Adrenal gland (tissue), 12 donors: ENCODE measurements around the gene PRSS53. TPM values are rescaled to one million over a fixed set of nuclear protein-coding genes. Genes with fewer than 3 reads are reported as not detected.
"Not testable (repeated sequence)": the region's sequence is repeated elsewhere in the genome, so short reads cannot be mapped to it uniquely, and the experiment has no call there.

Experiments used
- DNase-seq, 7 donors: peaks; one replicate each; pipeline ENCODE4 v3.0.0-alpha.2; 2019 to 2020
- H3K27ac ChIP-seq, 5 donors: fragments of 200-600 bp; sonication (generic) in 4 of 5; 1 replicate in 3 of 5; 2 replicates in 2 of 5; pipeline versions ENCODE4 v1.5.1 to v1.8.0; 2016 to 2020; ENCODE audit warnings: mild to moderate bottlenecking in 1 of 5
- H3K27me3 ChIP-seq: fragments of 200-600 bp; 2 replicates; pipeline ENCODE4 v1.8.0; 2021
- H3K36me3 ChIP-seq, 2 donors: fragments of 200-600 bp; replicated peaks in 1 of 2; 1 replicate in 1 of 2; 2 replicates in 1 of 2; pipeline versions ENCODE4 v1.5.1 to v1.8.0; 2018 to 2022
- H3K4me1 ChIP-seq, 2 donors: fragments of 200-600 bp; replicated peaks in 1 of 2; 1 replicate in 1 of 2; 2 replicates in 1 of 2; pipeline versions ENCODE4 v1.5.1 to v1.8.0; 2018 to 2021
- H3K4me3 ChIP-seq, 4 donors: fragments of 200-600 bp; sonication (generic) in 3 of 4; one replicate each; pipeline ENCODE4 v1.5.1; 2016 to 2018
- H3K9me3 ChIP-seq, 3 donors: fragments of 200-600 bp; sonication (generic) in 1 of 3; replicated peaks in 1 of 3; 1 replicate in 2 of 3; 2 replicates in 1 of 3; pipeline versions ENCODE4 v1.5.1 to v1.8.0; 2016 to 2021
- CTCF ChIP-seq, 6 experiments: fragments of 450-650 bp in 4 of 6; fragments of 200-600 bp in 2 of 6; sonication (generic) in 1 of 6; IDR thresholded peaks; 1 replicate in 5 of 6; 2 replicates in 1 of 6; pipeline versions ENCODE4 v1.5.1 to v1.8.0; 2016 to 2021; ENCODE audit warnings: antibody characterized with exemption in 6 of 6, mild to moderate bottlenecking in 2 of 6, moderate library complexity in 1 of 6
- POLR2A ChIP-seq, 2 donors: fragments of 450-650 bp; IDR thresholded peaks; one replicate each; pipeline ENCODE4 v1.6.1; 2017; ENCODE audit warnings: antibody characterized with exemption in 2 of 2, mild to moderate bottlenecking in 2 of 2, moderate library complexity in 1 of 2
- whole genome bisulfite sequencing, 4 donors: extraction: QIAGEN DNeasy Blood & Tissue Kit in 2 of 4; methylation state at CpG; one replicate each; pipeline versions ENCODE4 v1.1.5 to v1.1.7; 2013 to 2017; 5-methylcytosine and 5-hydroxymethylcytosine counted together
- intact Hi-C, 2 donors: fragments of 100-400 bp; cut with DNase I; formaldehyde crosslinking; loops; one replicate each; pipeline versions ENCODE4 v1.14.1 to v1.15.0; 2022 to 2023
- polyA plus RNA-seq, 3 donors: library from polyadenylated mRNA; stranded (reverse); fragments of 200-250 nt in 2 of 3; fragments of 350-450 nt in 1 of 3; fragmentation: Illumina TruSeq in 1 of 3; extraction: RNeasy Lipid Tissue Mini Kit (QIAGEN cat#74804) in 1 of 3; gene quantifications; one replicate each; pipeline ENCODE4 v1.2.3, GENCODE V29; 2013 to 2014
- total RNA-seq, 9 donors: library from RNA; depleted of rRNA in 4 of 9; stranded (reverse); fragments of >200 nt in 4 of 9; fragments of 120-200 nt in 1 of 9; fragmentation: NEBNext Ultra II Directional in 1 of 9; extraction: Animal tissue kit (Norgen Biotek cat#: 25700) in 1 of 9; gene quantifications; one replicate each; pipeline versions ENCODE4 v1.1.0 to v1.2.4, GENCODE V29; 2013 to 2023
- donor health status: healthy with polysubstance abuse.
- donor health status: Bipolar disorder and iron deficiency.
- donor health status: DM: yes; HTN: yes; CAD: no.
- donor health status: DM: no; HTN: no; CAD: no.
- donor health status: DM: no; HTN: no; CAD: no.
- donor health status: DM: yes; HTN: yes; CAD: no.

PRSS53 gene
- total and polyA plus RNA-seq, 12 donors, result 0.18 to 11.0 (median 1.1) TPM

- peak overlapping the region in 4 of 5 donors; percentile 29 to 84 (median 64) for H3K27ac ChIP-seq
- peak; percentile 86 to 97 (median 93) for DNase-seq
- intact Hi-C loops, result loop anchor here in 1 of 2 donors (5.0 kb wide), 1 partner anchor 72 kb away; no protein-coding TSS in a partner anchor
- H3K36me3 ChIP-seq, result peaks cover 0 to 15% of the 10 kb centered on the region in 2 donors
- no peaks in the 10 kb centered on the region for H3K27me3 ChIP-seq
- H3K9me3 ChIP-seq, result no peaks in the 10 kb centered on the region
- 5 to 12% (median 10%) methylated on average over 26 to 33 of the region's 33 CpGs for WGBS, 4 donors
- H3K4me1 ChIP-seq, result peaks cover 11 to 22% of the 10 kb centered on the region in 2 donors
- H3K4me3 ChIP-seq, result no peak overlapping the region
- peak; percentile 82 to 93 (median 88) for TF ChIP-seq CTCF (IDR thresholded peaks at IDR 0.05)
- peak in 1 of 2 donors; percentile 17 for TF ChIP-seq POLR2A (IDR thresholded peaks at IDR 0.05)
These were observed 17.0 kb upstream of the PRSS53 start for GRCh38 chr16:31105677-31106213.

GRCh38 chr16:31100876-31101641 lies 12.3 kb upstream of the PRSS53 start:
- H3K36me3 ChIP-seq, DNase-seq, H3K27me3 ChIP-seq, intact Hi-C loops, H3K27ac ChIP-seq, H3K4me3 ChIP-seq, H3K4me1 ChIP-seq, H3K9me3 ChIP-seq: not testable (repeated sequence)
- WGBS, 4 donors, result 79 to 87% (median 85%) methylated on average over 12 to 13 of the region's 13 CpGs

- no peaks in the 10 kb centered on the region for H3K4me1 ChIP-seq
- H3K27ac ChIP-seq, result no peak overlapping the region
- no peak for DNase-seq
- no peaks in the 10 kb centered on the region for H3K36me3 ChIP-seq
- no peak for TF ChIP-seq POLR2A (IDR thresholded peaks at IDR 0.05)
- no peaks in the 10 kb centered on the region for H3K27me3 ChIP-seq
- no peak overlapping the region for H3K4me3 ChIP-seq
- intact Hi-C loops, result no loop called here
- H3K9me3 ChIP-seq, result no peaks in the 10 kb centered on the region
- 60 to 71% (median 62%) methylated on average over 4 of the region's 4 CpGs for WGBS, 4 donors
These were observed 11.3 kb upstream of the PRSS53 start for GRCh38 chr16:31099860-31100638.

- Histone ChIP-seq H3K9me3 (no peaks in the 10 kb centered on the region), H3K36me3 (peaks cover 0 to 14% of the 10 kb centered on the region in 2 donors), H3K4me1 (peaks cover 6 to 10% of the 10 kb centered on the region in 2 donors), H3K27ac (peak within 1 kb of the TSS; percentile 64 to 93 (median 79)), H3K27me3 (no peaks in the 10 kb centered on the region), H3K4me3 (peak within 1 kb of the TSS; percentile 54 to 78 (median 64))
- 0% methylated on average over 17 to 69 of the region's 69 CpGs for WGBS, 4 donors
- TF ChIP-seq CTCF (IDR thresholded peaks at IDR 0.05), result peak in 1 of 6 experiments; percentile 3
- peak; percentile 26 to 77 for TF ChIP-seq POLR2A (IDR thresholded peaks at IDR 0.05)
- intact Hi-C loops, result no loop called here
- peak; percentile 93 to 98 (median 97) for DNase-seq
These were observed 5.8 kb upstream of the PRSS53 start, which contains the start of gene VKORC1 for GRCh38 chr16:31094424-31095120. Gene VKORC1 (minus strand): TSS chr16:31094797. CDS start chr16:31094729, 68 bp downstream.
